ENCODE data around the gene P3H3. TPM values are rescaled to one million over a fixed set of nuclear protein-coding genes. Genes with fewer than 3 reads are reported as not detected.
"Not testable (repeated sequence)": the region's sequence is repeated elsewhere in the genome, so short reads cannot be mapped to it uniquely, and the experiment has no call there.

P3H3 gene
- total RNA-seq, 1 experiment from 2014 or later = 34.4 TPM

- no peak for DNase-seq (ENCODE audit: low read depth)
Observed at GRCh38 chr12:6866163-6866919, 38.1 kb downstream of the P3H3 start.

- peak; percentile 47 for DNase-seq (ENCODE audit: low read depth)
Observed at GRCh38 chr12:6866920-6867412, 38.8 kb downstream of the P3H3 start.

GRCh38 chr12:6867413-6868210, 39.4 kb downstream of the P3H3 start, which contains the start of gene TPI1:
TPI1 (plus strand) TSS chr12:6867531; CDS start chr12:6867567, 36 bp downstream.
- peak; percentile 62 for DNase-seq (ENCODE audit: low read depth)

- DNase-seq (ENCODE audit: low read depth) = no peak
Observed at GRCh38 chr12:6868211-6869048, 40.2 kb downstream of the P3H3 start.

GRCh38 chr12:6869049-6870021, 41.1 kb downstream of the P3H3 start:
- DNase-seq (ENCODE audit: low read depth) = peak; percentile 70

GRCh38 chr12:6870304-6870703, 42.1 kb downstream of the P3H3 start:
- DNase-seq (ENCODE audit: low read depth) = peak; percentile 21

GRCh38 chr12:6871052-6871957, 43.1 kb downstream of the P3H3 start:
- DNase-seq (ENCODE audit: low read depth) = peak; percentile 78

- DNase-seq (ENCODE audit: low read depth) = peak; percentile 73
Observed at GRCh38 chr12:6872073-6873048, 44.2 kb downstream of the P3H3 start.

- DNase-seq (ENCODE audit: low read depth) = peak; percentile 93
Observed at GRCh38 chr12:6873094-6874014, 45.1 kb downstream of the P3H3 start, which contains the start of gene SPSB2. SPSB2 (minus strand) TSS chr12:6873303; CDS start chr12:6872901, 402 bp downstream.

GRCh38 chr12:6874015-6874368, 45.8 kb downstream of the P3H3 start:
- not testable (repeated sequence) for DNase-seq (ENCODE audit: low read depth)

GRCh38 chr12:6879824-6880223, 51.6 kb downstream of the P3H3 start:
- not testable (repeated sequence) for DNase-seq (ENCODE audit: low read depth)

- DNase-seq (ENCODE audit: low read depth) = no peak
Observed at GRCh38 chr12:6883252-6883651, 55.0 kb downstream of the P3H3 start.

- DNase-seq (ENCODE audit: low read depth) = no peak
Observed at GRCh38 chr12:6883683-6884082, 55.5 kb downstream of the P3H3 start.

GRCh38 chr12:6884539-6884938, 56.3 kb downstream of the P3H3 start:
- DNase-seq (ENCODE audit: low read depth) = no peak

GRCh38 chr12:6886206-6886999, 58.2 kb downstream of the P3H3 start:
- DNase-seq (ENCODE audit: low read depth) = not testable (repeated sequence)

GRCh38 chr12:6887460-6887859, 59.3 kb downstream of the P3H3 start:
- DNase-seq (ENCODE audit: low read depth) = no peak
